Measurements from ENCODE around the gene RYR2. TPM values are rescaled to one million over a fixed set of nuclear protein-coding genes. Genes with fewer than 3 reads are reported as not detected.

The RYR2 gene
- total RNA-seq, 1 experiment from 2014 or later, result 0.90 TPM

DNA sequence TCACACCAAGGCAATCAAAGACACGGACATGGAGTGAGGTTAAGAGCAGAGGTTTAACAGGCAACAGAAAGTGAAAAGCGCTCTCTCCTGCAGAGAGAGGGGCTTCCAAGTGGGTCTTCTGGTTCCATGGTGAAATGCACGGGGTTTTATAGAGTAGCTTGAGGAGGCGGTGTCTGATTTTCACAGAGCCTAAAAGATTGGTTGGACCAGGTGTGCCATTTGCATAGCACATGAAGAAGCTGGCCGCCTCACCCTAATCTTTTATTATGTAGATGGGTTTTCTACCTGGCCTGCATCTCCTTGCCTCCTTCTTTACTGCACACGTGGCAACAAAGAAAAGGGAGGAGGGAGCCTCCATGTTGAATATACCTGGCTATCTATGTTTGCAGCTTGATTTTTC is 197.3 kb downstream of the RYR2 start:
- Mint-ChIP-seq H3K27me3 (ENCODE audit: unreplicated experiment) (no peaks in the 10 kb centered on the region), H3K9me3 (ENCODE audit: low read depth, unreplicated experiment) (peaks cover 3% of the 10 kb centered on the region), H3K27ac (ENCODE audit: unreplicated experiment) (no peak overlapping the region), H3K4me3 (ENCODE audit: low read depth, unreplicated experiment) (no peak overlapping the region), H3K4me1 (ENCODE audit: low read depth, unreplicated experiment) (no peaks in the 10 kb centered on the region), H3K36me3 (ENCODE audit: insufficient read depth, unreplicated experiment) (no peaks in the 10 kb centered on the region)
- no peak for DNase-seq
- no TSS peak for BruUV-seq (replicated peaks)
- CTCF ChIA-PET, result no interaction called here
- intact Hi-C loops (cut with micrococcal nuclease; ENCODE audit: unreplicated experiment), result no loop called here
- TF ChIP-seq, protein P1, sequence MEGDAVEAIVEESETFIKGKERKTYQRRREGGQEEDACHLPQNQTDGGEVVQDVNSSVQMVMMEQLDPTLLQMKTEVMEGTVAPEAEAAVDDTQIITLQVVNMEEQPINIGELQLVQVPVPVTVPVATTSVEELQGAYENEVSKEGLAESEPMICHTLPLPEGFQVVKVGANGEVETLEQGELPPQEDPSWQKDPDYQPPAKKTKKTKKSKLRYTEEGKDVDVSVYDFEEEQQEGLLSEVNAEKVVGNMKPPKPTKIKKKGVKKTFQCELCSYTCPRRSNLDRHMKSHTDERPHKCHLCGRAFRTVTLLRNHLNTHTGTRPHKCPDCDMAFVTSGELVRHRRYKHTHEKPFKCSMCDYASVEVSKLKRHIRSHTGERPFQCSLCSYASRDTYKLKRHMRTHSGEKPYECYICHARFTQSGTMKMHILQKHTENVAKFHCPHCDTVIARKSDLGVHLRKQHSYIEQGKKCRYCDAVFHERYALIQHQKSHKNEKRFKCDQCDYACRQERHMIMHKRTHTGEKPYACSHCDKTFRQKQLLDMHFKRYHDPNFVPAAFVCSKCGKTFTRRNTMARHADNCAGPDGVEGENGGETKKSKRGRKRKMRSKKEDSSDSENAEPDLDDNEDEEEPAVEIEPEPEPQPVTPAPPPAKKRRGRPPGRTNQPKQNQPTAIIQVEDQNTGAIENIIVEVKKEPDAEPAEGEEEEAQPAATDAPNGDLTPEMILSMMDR (IDR thresholded peaks at IDR 0.05; ENCODE audit: unreplicated experiment), result no peak

DNA sequence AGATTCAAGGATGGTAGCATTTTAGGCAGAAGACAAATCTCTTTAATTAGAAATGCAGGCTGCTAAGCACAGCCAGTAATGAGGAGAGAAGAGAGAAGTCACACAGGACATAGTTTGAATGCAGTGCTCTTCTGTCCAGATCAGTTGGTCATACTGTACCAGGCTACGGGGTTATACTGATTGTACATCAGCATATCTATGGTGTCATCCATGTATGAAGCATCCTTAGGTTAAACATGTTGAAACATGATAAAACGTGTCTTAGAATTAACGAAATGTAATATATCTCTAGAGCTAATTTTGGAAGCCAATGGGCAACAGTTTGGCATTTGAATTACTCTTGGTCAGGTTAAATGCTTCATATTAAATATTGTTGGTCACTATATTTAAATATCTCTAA is 199.1 kb downstream of the RYR2 start:
- Mint-ChIP-seq H3K4me3 (ENCODE audit: low read depth, unreplicated experiment) (no peak overlapping the region), H3K27me3 (ENCODE audit: unreplicated experiment) (no peaks in the 10 kb centered on the region), H3K27ac (ENCODE audit: unreplicated experiment) (no peak overlapping the region), H3K9me3 (ENCODE audit: low read depth, unreplicated experiment) (peaks cover 5% of the 10 kb centered on the region), H3K36me3 (ENCODE audit: insufficient read depth, unreplicated experiment) (no peaks in the 10 kb centered on the region), H3K4me1 (ENCODE audit: low read depth, unreplicated experiment) (no peaks in the 10 kb centered on the region)
- CTCF ChIA-PET, result no interaction called here
- DNase-seq, result no peak
- intact Hi-C loops (cut with micrococcal nuclease; ENCODE audit: unreplicated experiment), result no loop called here
- TF ChIP-seq, protein P1 (IDR thresholded peaks at IDR 0.05; ENCODE audit: unreplicated experiment), result no peak
- BruUV-seq (replicated peaks), result no TSS peak

DNA sequence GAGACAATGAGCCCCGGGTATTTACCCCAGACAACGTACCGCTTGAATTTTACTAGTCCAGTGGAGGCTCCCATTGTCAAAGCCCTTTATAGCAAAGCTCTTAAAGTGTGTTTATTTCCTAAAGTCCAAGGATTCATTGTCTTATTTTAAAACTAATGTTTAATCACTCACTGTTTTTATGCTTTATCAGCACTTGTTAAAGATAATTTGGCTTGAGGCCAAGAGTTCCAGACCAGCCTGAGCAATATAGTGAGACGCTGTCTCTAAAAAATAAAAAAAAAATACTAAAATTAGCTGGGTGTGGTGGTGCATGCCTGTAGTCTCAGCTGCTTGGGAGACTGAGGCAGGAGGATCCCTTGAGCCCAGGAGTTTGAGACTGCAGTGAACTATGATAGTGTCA is 202.8 kb downstream of the RYR2 start:
- Mint-ChIP-seq H3K27me3 (ENCODE audit: unreplicated experiment) (no peaks in the 10 kb centered on the region), H3K4me3 (ENCODE audit: low read depth, unreplicated experiment) (no peak overlapping the region), H3K9me3 (ENCODE audit: low read depth, unreplicated experiment) (peaks cover 9% of the 10 kb centered on the region), H3K36me3 (ENCODE audit: insufficient read depth, unreplicated experiment) (no peaks in the 10 kb centered on the region), H3K4me1 (ENCODE audit: low read depth, unreplicated experiment) (no peaks in the 10 kb centered on the region), H3K27ac (ENCODE audit: unreplicated experiment) (no peak overlapping the region)
- CTCF ChIA-PET, result no interaction called here
- intact Hi-C loops (cut with micrococcal nuclease; ENCODE audit: unreplicated experiment), result no loop called here
- no TSS peak for BruUV-seq (replicated peaks)
- TF ChIP-seq, protein P1 (IDR thresholded peaks at IDR 0.05; ENCODE audit: unreplicated experiment), result no peak
- no peak for DNase-seq

DNA sequence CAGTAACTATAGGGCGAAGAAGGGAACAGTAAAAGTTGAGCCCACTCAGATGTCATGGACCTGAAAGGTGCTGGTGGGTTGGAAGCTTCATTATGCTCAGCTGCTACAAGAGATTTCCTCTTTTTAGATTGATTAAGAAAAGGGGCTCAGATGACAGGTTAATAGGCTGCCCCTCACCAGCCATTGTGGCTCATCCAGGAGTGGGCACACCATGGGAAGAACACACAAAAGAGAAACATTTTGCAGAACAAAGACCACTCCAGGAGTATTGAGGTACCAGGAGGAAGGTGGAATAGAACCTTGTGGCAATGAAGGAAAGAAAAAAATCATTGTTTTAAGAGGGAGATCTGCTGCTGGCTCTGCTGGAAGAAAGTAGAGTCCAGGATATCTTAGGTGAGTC is 205.5 kb downstream of the RYR2 start:
- no peaks in the 10 kb centered on the region for H3K36me3 Mint-ChIP-seq (ENCODE audit: insufficient read depth, unreplicated experiment)
- no peak overlapping the region for H3K4me3 Mint-ChIP-seq (ENCODE audit: low read depth, unreplicated experiment)
- no peaks in the 10 kb centered on the region for H3K4me1 Mint-ChIP-seq (ENCODE audit: low read depth, unreplicated experiment)
- H3K9me3 Mint-ChIP-seq (ENCODE audit: low read depth, unreplicated experiment), result peaks cover 8% of the 10 kb centered on the region
- no peaks in the 10 kb centered on the region for H3K27me3 Mint-ChIP-seq (ENCODE audit: unreplicated experiment)
- intact Hi-C loops (cut with micrococcal nuclease; ENCODE audit: unreplicated experiment), result no loop called here
- no peak overlapping the region for H3K27ac Mint-ChIP-seq (ENCODE audit: unreplicated experiment)
- no peak for DNase-seq
- CTCF ChIA-PET, result no interaction called here
- BruUV-seq (replicated peaks), result no TSS peak
- TF ChIP-seq, protein P1 (IDR thresholded peaks at IDR 0.05; ENCODE audit: unreplicated experiment), result no peak

DNA sequence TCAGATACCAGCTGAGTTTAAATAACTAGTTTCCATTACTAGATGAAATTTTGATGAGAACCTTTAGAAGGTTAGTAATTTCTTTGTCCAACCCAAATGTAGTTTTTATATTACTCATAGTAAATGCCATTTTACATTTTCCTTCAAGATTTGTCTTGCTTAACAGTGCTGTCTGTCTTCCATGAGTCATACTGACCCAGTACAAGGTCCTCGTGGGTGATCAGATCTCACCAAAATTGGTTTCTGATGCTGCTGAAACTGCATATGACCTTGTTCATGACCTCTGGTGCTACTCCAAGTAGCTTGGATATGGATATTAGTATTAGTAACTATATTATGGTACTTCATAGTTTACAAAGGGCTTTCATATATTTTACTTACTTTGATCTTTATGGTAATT is 207.1 kb downstream of the RYR2 start:
- BruUV-seq (replicated peaks), result no TSS peak
- Mint-ChIP-seq H3K4me1 (ENCODE audit: low read depth, unreplicated experiment) (no peaks in the 10 kb centered on the region), H3K27me3 (ENCODE audit: unreplicated experiment) (no peaks in the 10 kb centered on the region), H3K36me3 (ENCODE audit: insufficient read depth, unreplicated experiment) (no peaks in the 10 kb centered on the region), H3K4me3 (ENCODE audit: low read depth, unreplicated experiment) (no peak overlapping the region), H3K27ac (ENCODE audit: unreplicated experiment) (no peak overlapping the region), H3K9me3 (ENCODE audit: low read depth, unreplicated experiment) (peaks cover 8% of the 10 kb centered on the region)
- DNase-seq, result no peak
- intact Hi-C loops (cut with micrococcal nuclease; ENCODE audit: unreplicated experiment), result no loop called here
- TF ChIP-seq, protein P1 (IDR thresholded peaks at IDR 0.05; ENCODE audit: unreplicated experiment), result no peak
- CTCF ChIA-PET, result no interaction called here

Measured in Calu3 (cell line).